T-helper 1 cell treated with Interleukin-12 subunit alpha and Interleukin-12 subunit beta and Interleukin-4 antibody, amounts not matched to agents 30 μg/mL and 1 μg/mL, for 36 hours (primary cell): Measurements from ENCODE around the gene PMFBP1.

Experiments used
- H3K27ac Mint-ChIP-seq: one replicate; pipeline ENCODE4 v1.8.0; 2021; ENCODE audit warnings: mild to moderate bottlenecking, mixed read lengths
- H3K27me3 Mint-ChIP-seq: one replicate; pipeline ENCODE4 v1.8.0; 2021; ENCODE audit warnings: low read depth, mixed read lengths
- H3K36me3 Mint-ChIP-seq: one replicate; pipeline ENCODE4 v1.8.0; 2021; ENCODE audit warnings: low read depth, mixed read lengths
- H3K4me1 Mint-ChIP-seq: one replicate; pipeline ENCODE4 v1.8.0; 2021; ENCODE audit warnings: low read depth, mixed read lengths
- H3K4me3 Mint-ChIP-seq: one replicate; pipeline ENCODE4 v1.8.0; 2021; ENCODE audit warnings: mild to moderate bottlenecking, moderate library complexity, mixed read lengths
- H3K9me3 Mint-ChIP-seq: one replicate; pipeline ENCODE4 v1.8.0; 2021; ENCODE audit warnings: mixed read lengths

PMFBP1 gene

GRCh38 chr16:72111657-72112451 is 60.1 kb downstream of the PMFBP1 start:
- Mint-ChIP-seq H3K9me3 (no peaks in the 10 kb centered on the region), H3K27me3 (no peaks in the 10 kb centered on the region), H3K4me1 (no peaks in the 10 kb centered on the region), H3K27ac (no peak overlapping the region), H3K4me3 (no peak overlapping the region), H3K36me3 (peaks cover 42% of the 10 kb centered on the region)

DNA sequence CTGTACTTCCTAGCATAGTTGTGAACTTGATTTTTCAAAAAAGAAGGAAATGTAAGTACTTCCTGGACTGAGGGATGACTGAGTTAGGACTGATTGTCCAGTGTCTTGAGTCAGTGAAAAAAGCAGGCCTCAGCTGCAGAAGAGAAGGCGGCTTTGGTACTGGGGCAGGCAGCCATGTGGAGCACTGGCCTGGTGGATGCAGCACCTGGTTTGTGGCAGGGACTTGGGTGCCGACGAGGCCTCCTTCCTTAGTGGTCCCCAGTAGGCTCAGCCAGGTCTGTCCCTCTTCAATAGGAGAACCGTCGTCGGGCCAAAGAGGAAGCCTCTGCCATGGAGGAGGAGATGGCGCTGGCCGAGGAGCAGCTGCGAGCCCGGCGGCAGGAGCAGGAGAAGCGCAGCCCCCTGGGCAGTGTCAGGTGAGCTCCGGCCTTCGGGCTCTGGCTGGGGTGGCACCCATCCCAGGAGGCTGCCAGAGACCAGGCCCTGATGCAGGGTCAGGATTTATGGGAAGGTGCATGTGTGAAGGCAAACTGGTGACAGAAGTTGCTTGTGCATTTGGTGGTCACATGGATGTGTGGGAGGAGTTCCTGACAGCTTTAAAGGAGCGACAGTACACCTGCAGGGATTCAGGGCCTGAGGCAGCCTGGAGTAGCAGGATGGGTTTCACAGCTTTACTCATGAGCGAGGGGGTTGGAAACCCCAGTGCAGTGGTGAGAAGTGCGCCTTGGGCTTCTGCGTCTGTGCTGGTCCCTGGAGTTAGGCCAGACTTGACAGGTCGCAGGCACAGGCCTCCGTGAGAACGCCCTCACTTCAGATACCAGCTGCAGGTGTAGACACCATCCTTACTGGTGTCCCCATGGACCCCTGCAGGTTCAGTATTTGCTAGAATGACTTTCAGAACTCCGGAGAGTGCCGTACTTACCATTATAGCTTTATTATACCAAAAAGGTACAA is 61.0 kb downstream of the PMFBP1 start:
- no peaks in the 10 kb centered on the region for H3K4me1 Mint-ChIP-seq
- H3K36me3 Mint-ChIP-seq: peaks cover 49% of the 10 kb centered on the region
- no peak overlapping the region for H3K27ac Mint-ChIP-seq
- H3K4me3 Mint-ChIP-seq: no peak overlapping the region
- no peaks in the 10 kb centered on the region for H3K9me3 Mint-ChIP-seq
- no peaks in the 10 kb centered on the region for H3K27me3 Mint-ChIP-seq

DNA sequence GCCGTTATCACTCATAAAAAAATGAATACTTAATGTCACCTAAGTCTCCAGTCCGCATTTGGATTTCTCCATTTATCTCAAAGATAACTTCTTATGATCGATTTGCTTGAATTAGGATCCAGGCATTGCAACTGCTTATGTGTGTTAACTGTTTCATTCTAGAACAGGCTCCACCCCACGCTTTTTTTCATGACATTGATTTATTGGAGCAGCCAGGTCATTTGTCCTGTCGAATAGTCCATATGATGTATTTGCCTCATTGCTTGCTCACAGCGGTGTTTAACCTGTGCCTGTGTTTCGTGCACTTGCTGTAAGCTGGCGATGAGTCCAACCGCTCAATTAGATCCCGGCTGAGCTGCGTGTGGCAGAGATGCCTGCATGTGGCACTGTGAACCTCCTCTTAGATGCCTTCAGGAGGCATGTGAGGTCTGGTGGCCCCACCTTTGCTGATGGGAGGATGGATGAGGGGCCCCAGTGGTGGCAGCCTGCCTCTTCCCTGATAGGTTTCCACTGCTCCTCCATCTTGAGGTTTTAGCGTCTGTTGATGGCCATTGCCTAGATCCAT is 61.9 kb downstream of the PMFBP1 start:
- no peak overlapping the region for H3K27ac Mint-ChIP-seq
- no peak overlapping the region for H3K4me3 Mint-ChIP-seq
- H3K27me3 Mint-ChIP-seq: no peaks in the 10 kb centered on the region
- H3K4me1 Mint-ChIP-seq: no peaks in the 10 kb centered on the region
- H3K36me3 Mint-ChIP-seq: peaks cover 57% of the 10 kb centered on the region
- H3K9me3 Mint-ChIP-seq: no peaks in the 10 kb centered on the region

- peaks cover 57% of the 10 kb centered on the region for H3K36me3 Mint-ChIP-seq
- no peak overlapping the region for H3K4me3 Mint-ChIP-seq
- no peaks in the 10 kb centered on the region for H3K27me3 Mint-ChIP-seq
Observed at GRCh38 chr16:72109300-72109699, 62.7 kb downstream of the PMFBP1 start.

GRCh38 chr16:72108353-72109102 is 63.4 kb downstream of the PMFBP1 start:
- H3K4me1 Mint-ChIP-seq: no peaks in the 10 kb centered on the region
- no peaks in the 10 kb centered on the region for H3K27me3 Mint-ChIP-seq
- peaks cover 57% of the 10 kb centered on the region for H3K36me3 Mint-ChIP-seq
- H3K9me3 Mint-ChIP-seq: no peaks in the 10 kb centered on the region
- H3K4me3 Mint-ChIP-seq: no peak overlapping the region
- H3K27ac Mint-ChIP-seq: no peak overlapping the region

More at GRCh38 chr16:72109300-72109699, 62.7 kb downstream of the PMFBP1 start:
- Mint-ChIP-seq H3K4me1 (no peaks in the 10 kb centered on the region), H3K9me3 (no peaks in the 10 kb centered on the region), H3K27ac (no peak overlapping the region)

DNA sequence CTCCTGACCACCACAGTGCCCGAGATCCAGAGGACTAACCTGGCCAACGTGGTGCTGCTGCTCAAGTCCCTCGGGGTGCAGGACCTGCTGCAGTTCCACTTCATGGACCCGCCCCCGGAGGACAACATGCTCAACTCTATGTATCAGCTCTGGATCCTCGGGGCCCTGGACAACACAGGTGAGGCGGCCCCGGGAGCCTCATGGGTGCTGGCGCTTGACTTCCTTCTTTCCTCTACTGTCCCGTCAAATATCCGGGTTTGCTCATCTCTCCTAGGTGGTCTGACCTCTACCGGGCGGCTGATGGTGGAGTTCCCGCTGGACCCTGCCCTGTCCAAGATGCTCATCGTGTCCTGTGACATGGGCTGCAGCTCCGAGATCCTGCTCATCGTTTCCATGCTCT is 64.6 kb downstream of the PMFBP1 start:
- no peaks in the 10 kb centered on the region for H3K27me3 Mint-ChIP-seq
- peaks cover 66% of the 10 kb centered on the region for H3K36me3 Mint-ChIP-seq
- H3K4me3 Mint-ChIP-seq: no peak overlapping the region
- H3K27ac Mint-ChIP-seq: no peak overlapping the region
- H3K4me1 Mint-ChIP-seq: peaks cover 3% of the 10 kb centered on the region
- no peaks in the 10 kb centered on the region for H3K9me3 Mint-ChIP-seq

- H3K4me3 Mint-ChIP-seq: no peak overlapping the region
- no peaks in the 10 kb centered on the region for H3K9me3 Mint-ChIP-seq
- peaks cover 64% of the 10 kb centered on the region for H3K36me3 Mint-ChIP-seq
- peaks cover 3% of the 10 kb centered on the region for H3K4me1 Mint-ChIP-seq
- H3K27me3 Mint-ChIP-seq: no peaks in the 10 kb centered on the region
- no peak overlapping the region for H3K27ac Mint-ChIP-seq
Observed at GRCh38 chr16:72105978-72106377, 66.0 kb downstream of the PMFBP1 start.

DNA sequence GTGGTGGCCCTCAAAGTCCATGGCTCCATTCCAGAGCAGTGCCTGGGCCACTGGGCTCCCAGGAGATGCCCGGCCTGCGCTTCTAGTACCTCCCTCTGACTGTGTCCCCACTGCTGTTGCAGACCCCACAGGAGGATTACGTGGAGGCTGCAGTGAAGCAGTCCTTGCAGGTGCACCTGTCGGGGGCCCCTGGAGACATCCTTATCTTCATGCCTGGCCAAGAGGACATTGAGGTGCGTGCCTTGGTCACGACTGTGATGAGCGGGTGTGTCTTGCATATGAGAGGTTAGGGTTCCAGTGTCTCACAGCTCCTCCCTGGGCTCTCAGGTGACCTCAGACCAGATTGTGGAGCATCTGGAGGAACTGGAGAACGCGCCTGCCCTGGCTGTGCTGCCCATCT is 67.0 kb downstream of the PMFBP1 start:
- H3K4me3 Mint-ChIP-seq: no peak overlapping the region
- H3K27me3 Mint-ChIP-seq: no peaks in the 10 kb centered on the region
- no peak overlapping the region for H3K27ac Mint-ChIP-seq
- peaks cover 56% of the 10 kb centered on the region for H3K36me3 Mint-ChIP-seq
- H3K4me1 Mint-ChIP-seq: peaks cover 3% of the 10 kb centered on the region
- no peaks in the 10 kb centered on the region for H3K9me3 Mint-ChIP-seq

GRCh38 chr16:72101195-72101594 is 70.8 kb downstream of the PMFBP1 start:
- H3K27ac Mint-ChIP-seq: no peak overlapping the region
- no peak overlapping the region for H3K4me3 Mint-ChIP-seq
- H3K27me3 Mint-ChIP-seq: no peaks in the 10 kb centered on the region
- no peaks in the 10 kb centered on the region for H3K9me3 Mint-ChIP-seq
- peaks cover 9% of the 10 kb centered on the region for H3K4me1 Mint-ChIP-seq
- H3K36me3 Mint-ChIP-seq: peaks cover 60% of the 10 kb centered on the region

DNA sequence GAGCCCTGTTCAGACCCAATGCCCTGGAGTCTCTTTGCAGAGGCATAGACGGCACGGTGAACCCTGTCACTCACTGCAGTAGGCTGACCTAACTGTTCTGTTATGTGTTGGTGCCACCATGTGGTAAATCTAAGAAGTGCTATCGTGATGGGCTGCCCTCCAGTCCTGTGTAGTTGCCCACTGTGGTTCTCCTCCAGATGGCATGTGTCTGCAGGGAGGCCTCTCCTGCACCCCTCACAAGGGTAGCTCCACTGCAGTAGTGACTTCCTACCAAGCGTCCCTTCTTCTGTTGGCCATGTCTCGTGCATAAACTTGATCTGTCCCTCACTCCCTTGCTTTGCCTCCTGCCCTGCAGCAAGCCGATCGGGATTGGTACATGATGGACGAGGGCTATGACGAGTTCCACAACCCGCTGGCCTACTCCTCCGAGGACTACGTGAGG is 72.6 kb downstream of the PMFBP1 start:
- H3K27ac Mint-ChIP-seq: no peak overlapping the region
- H3K4me1 Mint-ChIP-seq: peaks cover 21% of the 10 kb centered on the region
- no peak overlapping the region for H3K4me3 Mint-ChIP-seq
- H3K27me3 Mint-ChIP-seq: no peaks in the 10 kb centered on the region
- H3K9me3 Mint-ChIP-seq: no peaks in the 10 kb centered on the region
- peaks cover 56% of the 10 kb centered on the region for H3K36me3 Mint-ChIP-seq

DNA sequence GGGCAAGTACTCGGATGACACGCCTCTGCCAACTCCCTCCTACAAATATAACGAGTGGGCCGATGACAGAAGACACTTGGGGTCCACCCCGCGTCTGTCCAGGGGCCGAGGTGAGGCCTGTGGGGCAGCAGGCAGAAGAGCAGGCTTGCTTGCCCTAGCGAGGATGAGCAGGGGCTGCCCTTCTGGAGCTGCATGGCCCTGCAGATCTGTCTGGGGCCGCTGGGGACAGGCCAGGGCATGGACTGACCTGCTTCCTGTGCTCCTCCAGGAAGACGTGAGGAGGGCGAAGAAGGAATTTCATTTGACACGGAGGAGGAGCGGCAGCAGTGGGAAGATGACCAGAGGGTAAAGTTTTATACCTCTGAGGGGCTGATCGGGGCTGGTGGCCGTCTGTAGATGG is 73.0 kb downstream of the PMFBP1 start:
- Mint-ChIP-seq H3K27ac (no peak overlapping the region), H3K4me3 (no peak overlapping the region), H3K4me1 (peaks cover 21% of the 10 kb centered on the region), H3K27me3 (no peaks in the 10 kb centered on the region), H3K9me3 (no peaks in the 10 kb centered on the region), H3K36me3 (peaks cover 55% of the 10 kb centered on the region)

DNA sequence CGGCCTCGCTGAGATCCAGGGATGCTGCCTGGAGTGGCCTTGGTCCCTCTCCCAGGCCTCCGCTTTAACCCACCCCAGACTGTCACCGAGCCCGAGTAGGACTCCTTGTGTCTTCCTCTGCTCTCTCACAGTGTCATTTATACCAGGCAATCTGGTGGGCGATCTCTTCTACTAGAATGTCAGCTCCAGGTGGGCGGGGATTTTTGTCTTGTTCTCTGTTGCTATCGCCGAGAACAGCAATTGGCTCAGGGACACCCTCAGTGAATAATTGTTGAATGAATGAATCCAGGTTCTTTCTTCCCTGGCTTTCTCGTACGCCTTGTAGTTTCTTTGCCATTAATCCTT is 77.7 kb downstream of the PMFBP1 start:
- Mint-ChIP-seq H3K36me3 (peaks cover 41% of the 10 kb centered on the region), H3K4me3 (peak overlapping the region; percentile 98), H3K27me3 (no peaks in the 10 kb centered on the region), H3K27ac (peak overlapping the region; percentile 98), H3K9me3 (no peaks in the 10 kb centered on the region), H3K4me1 (peaks cover 40% of the 10 kb centered on the region)

DNA sequence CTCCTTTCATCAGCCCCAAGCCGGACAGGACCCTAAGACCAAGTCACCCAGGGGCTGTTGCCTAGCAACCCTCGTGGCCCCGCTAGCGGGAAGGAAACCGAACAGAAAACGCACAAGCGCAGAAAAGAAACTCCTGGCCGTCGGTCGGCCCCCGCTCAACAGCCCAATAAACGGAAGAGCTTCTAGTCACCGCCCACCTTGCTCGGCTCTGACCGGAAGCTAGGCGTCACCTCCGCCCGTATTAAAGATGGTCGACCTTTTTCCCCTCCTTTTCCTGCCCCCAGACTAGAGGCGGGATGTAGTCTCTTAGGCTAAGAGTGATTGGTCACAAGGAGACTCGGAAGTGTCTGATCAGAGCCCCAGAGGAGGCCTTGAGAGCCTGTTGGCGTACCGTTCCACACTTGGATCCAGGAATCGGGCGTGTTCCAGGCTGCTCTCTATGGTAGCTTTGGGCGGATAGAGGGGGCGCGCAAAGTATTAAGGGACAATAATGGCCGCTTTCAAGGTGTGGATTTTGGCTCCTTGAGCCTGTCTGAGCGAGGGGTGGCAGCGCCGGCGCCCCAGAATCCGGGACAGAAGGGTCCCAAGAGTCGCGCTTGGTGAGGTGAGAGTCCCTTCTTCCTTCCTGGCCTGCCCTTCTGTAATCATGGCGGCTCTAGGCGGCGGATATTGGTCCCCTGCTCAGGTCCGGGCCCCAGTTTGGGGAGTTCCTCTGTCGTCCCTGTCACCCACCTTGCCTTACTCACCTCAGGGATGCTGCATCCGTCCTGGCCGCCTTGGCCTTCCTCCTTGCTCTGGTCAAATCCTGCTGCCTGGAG is 78.3 kb downstream of the PMFBP1 start, which contains the start of the genes DHX38 and TXNL4B:
DHX38 (plus strand) TSS at position 400 of the 818 bp plus-strand sequence. CDS start 2,311 bp downstream, outside the sequence.
TXNL4B (minus strand) TSS at position 173 of the 818 bp plus-strand sequence. CDS start 2,871 bp downstream, outside the sequence.
- Mint-ChIP-seq H3K36me3 (peaks cover 42% of the 10 kb centered on the region), H3K27me3 (no peaks in the 10 kb centered on the region), H3K4me3 (peak within 1 kb of the TSS; percentile 98), H3K27ac (peak within 1 kb of the TSS; percentile 98), H3K4me1 (peaks cover 40% of the 10 kb centered on the region), H3K9me3 (no peaks in the 10 kb centered on the region)
